Liver (tissue), 9 donors: ENCODE data around the gene SOX6. TPM values are rescaled to one million over a fixed set of nuclear protein-coding genes. Genes with fewer than 3 reads are reported as not detected.

ENCODE experiments used
- DNase-seq: peaks from one replicate; pipeline ENCODE4 v3.0.0-alpha.2; 2017; ENCODE audit warnings: low spot score
- H3K27ac ChIP-seq, 2 donors: one replicate each; pipeline ENCODE4 v1.7.0; 2013; ENCODE audit warnings: inconsistent platforms in 2 of 2, low read length in 2 of 2, control low read depth in 1 of 2, low read depth in 1 of 2, mild to moderate bottlenecking in 1 of 2
- H3K27me3 ChIP-seq, 4 donors: one replicate each; pipeline versions ENCODE4 v1.6.1 to v1.7.0; 2013; ENCODE audit warnings: low read length in 3 of 4, inconsistent platforms in 1 of 4, mild to moderate bottlenecking in 1 of 4, moderate library complexity in 1 of 4; ENCODE audit not compliant: control insufficient read depth in 4 of 4, insufficient read depth in 4 of 4
- H3K36me3 ChIP-seq, 4 donors: one replicate each; pipeline versions ENCODE4 v1.6.1 to v1.7.0; 2013; ENCODE audit warnings: low read length in 3 of 4, mild to moderate bottlenecking in 3 of 4, low read depth in 1 of 4, moderate library complexity in 1 of 4; ENCODE audit not compliant: control insufficient read depth in 4 of 4, insufficient read depth in 3 of 4
- H3K4me1 ChIP-seq, 4 donors: one replicate each; pipeline versions ENCODE4 v1.6.1 to v1.7.0; 2013; ENCODE audit warnings: low read length in 3 of 4, mild to moderate bottlenecking in 3 of 4, moderate library complexity in 1 of 4; ENCODE audit not compliant: control insufficient read depth in 4 of 4, insufficient read depth in 4 of 4
- H3K4me3 ChIP-seq, 3 donors: one replicate each; pipeline versions ENCODE4 v1.6.1 to v1.7.0; 2013; ENCODE audit warnings: low read length in 3 of 3, control low read depth in 1 of 3, low read depth in 1 of 3, mild to moderate bottlenecking in 1 of 3
- H3K9ac ChIP-seq, 2 donors: one replicate each; pipeline ENCODE4 v1.7.0; 2013; ENCODE audit warnings: low read length in 2 of 2, mild to moderate bottlenecking in 2 of 2, moderate library complexity in 2 of 2, control low read depth in 1 of 2, low read depth in 1 of 2
- H3K9me3 ChIP-seq, 4 donors: one replicate each; pipeline versions ENCODE4 v1.6.1 to v1.7.0; 2013; ENCODE audit warnings: low read length in 3 of 4; ENCODE audit not compliant: control insufficient read depth in 4 of 4
- EGR1 ChIP-seq, 2 donors: IDR thresholded peaks; 2 replicates each; pipeline ENCODE4 v1.6.1; 2016 to 2018; ENCODE audit warnings: antibody characterized with exemption in 2 of 2, low read depth in 2 of 2
- FOXA2 ChIP-seq: IDR thresholded peaks from 2 replicates; pipeline ENCODE4 v1.6.1; 2016; ENCODE audit warnings: antibody characterized with exemption
- GABPA ChIP-seq, 2 donors: IDR thresholded peaks in 1 of 2; conservative IDR thresholded peaks in 1 of 2; 2 replicates each; pipeline ENCODE4 v1.6.1; 2016; ENCODE audit warnings: antibody characterized with exemption in 2 of 2, mild to moderate bottlenecking in 1 of 2, moderate library complexity in 1 of 2
- HNF4A ChIP-seq, 2 donors: conservative IDR thresholded peaks; 2 replicates each; pipeline ENCODE4 v1.6.1; 2016; ENCODE audit warnings: antibody characterized with exemption in 2 of 2, mild to moderate bottlenecking in 2 of 2
- JUND ChIP-seq, 2 donors: IDR thresholded peaks; 2 replicates each; pipeline ENCODE4 v1.6.1; 2016; ENCODE audit warnings: antibody characterized with exemption in 2 of 2
- MAX ChIP-seq: IDR thresholded peaks from 2 replicates; pipeline ENCODE4 v1.6.1; 2016; ENCODE audit warnings: antibody characterized with exemption
- RAD21 ChIP-seq, 2 donors: IDR thresholded peaks; 2 replicates each; pipeline ENCODE4 v1.6.1; 2016; ENCODE audit warnings: antibody characterized with exemption in 2 of 2, mild to moderate bottlenecking in 2 of 2
- REST ChIP-seq: IDR thresholded peaks from 2 replicates; pipeline ENCODE4 v1.6.1; 2016; ENCODE audit warnings: antibody characterized with exemption, mild to moderate bottlenecking
- SP1 ChIP-seq: IDR thresholded peaks from 2 replicates; pipeline ENCODE4 v1.6.1; 2018; ENCODE audit warnings: antibody characterized with exemption, mild to moderate bottlenecking
- TAF1 ChIP-seq: conservative IDR thresholded peaks from 2 replicates; pipeline ENCODE4 v1.6.1; 2016; ENCODE audit warnings: antibody characterized with exemption, mild to moderate bottlenecking
- YY1 ChIP-seq: IDR thresholded peaks from 2 replicates; pipeline ENCODE4 v1.6.1; 2016; ENCODE audit warnings: antibody characterized with exemption, mild to moderate bottlenecking
- ZBTB33 ChIP-seq: IDR thresholded peaks from 2 replicates; pipeline ENCODE4 v1.6.1; 2016; ENCODE audit warnings: antibody characterized with exemption
- WGBS: extraction: QIAGEN DNeasy Blood & Tissue Kit; methylation state at CpG from one replicate; pipeline ENCODE4 v1.1.7; 2013; 5-methylcytosine and 5-hydroxymethylcytosine counted together
- polyA plus RNA-seq, 2 donors: library from polyadenylated mRNA; stranded (reverse) in 1 of 2; unstranded in 1 of 2; fragments of 200-250 nt in 1 of 2; fragments of >200 nt in 1 of 2; fragmentation: Nextera tagmentation in 1 of 2; extraction: Ambion mirVana in 1 of 2; gene quantifications; one replicate each; pipeline versions ENCODE4 v1.2.1 to v1.2.3, GENCODE V29; 2013 to 2015
- total RNA-seq, 2 donors: library from RNA; depleted of rRNA; stranded (reverse); fragments of >200 nt; gene quantifications; one replicate each; pipeline ENCODE4 v1.2.3, GENCODE V29; 2014
- TF ChIP-seq, protein P1 (sequence below): fragments of 150-350 bp; IDR thresholded peaks from 2 replicates; pipeline ENCODE4 v1.5.1; 2017; ENCODE audit warnings: improper control_type of control experiment, low read depth, low read length; ENCODE audit not compliant: missing input control
- TF ChIP-seq, protein P2 (sequence below): IDR thresholded peaks from 2 replicates; pipeline ENCODE4 v1.6.1; 2016; ENCODE audit warnings: antibody characterized with exemption
- donor health status: healthy.
- donor health status: healthy.
- donor health status: healthy.
- donor health status: healthy.
- donor health status: healthy.

The SOX6 gene
- total and polyA plus RNA-seq, 4 donors = 2.4 to 111 (median 14.8) TPM

DNA sequence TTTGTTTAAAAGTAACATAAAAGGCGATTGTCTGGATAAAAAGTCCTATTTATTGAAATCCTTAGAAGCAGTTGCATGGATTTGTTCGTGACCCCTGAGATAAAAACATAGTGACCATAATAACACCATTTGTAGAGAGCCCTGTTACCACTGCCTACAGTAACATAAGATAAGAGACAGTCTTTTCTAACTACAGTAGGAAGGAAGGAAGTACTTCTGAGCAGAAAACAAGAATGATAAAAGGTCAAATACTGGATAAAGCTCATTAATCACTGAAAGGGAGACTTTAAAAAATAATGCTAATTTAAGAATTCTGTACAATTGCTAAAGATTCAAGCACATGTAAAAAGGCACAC is 47.1 kb upstream of the SOX6 start (continued):
- TF ChIP-seq HNF4A (conservative IDR thresholded peaks at IDR 0.05) = no peak
- TF ChIP-seq EGR1 (IDR thresholded peaks at IDR 0.05; ENCODE audit: low read depth in 2 of 2) = no peak

DNA sequence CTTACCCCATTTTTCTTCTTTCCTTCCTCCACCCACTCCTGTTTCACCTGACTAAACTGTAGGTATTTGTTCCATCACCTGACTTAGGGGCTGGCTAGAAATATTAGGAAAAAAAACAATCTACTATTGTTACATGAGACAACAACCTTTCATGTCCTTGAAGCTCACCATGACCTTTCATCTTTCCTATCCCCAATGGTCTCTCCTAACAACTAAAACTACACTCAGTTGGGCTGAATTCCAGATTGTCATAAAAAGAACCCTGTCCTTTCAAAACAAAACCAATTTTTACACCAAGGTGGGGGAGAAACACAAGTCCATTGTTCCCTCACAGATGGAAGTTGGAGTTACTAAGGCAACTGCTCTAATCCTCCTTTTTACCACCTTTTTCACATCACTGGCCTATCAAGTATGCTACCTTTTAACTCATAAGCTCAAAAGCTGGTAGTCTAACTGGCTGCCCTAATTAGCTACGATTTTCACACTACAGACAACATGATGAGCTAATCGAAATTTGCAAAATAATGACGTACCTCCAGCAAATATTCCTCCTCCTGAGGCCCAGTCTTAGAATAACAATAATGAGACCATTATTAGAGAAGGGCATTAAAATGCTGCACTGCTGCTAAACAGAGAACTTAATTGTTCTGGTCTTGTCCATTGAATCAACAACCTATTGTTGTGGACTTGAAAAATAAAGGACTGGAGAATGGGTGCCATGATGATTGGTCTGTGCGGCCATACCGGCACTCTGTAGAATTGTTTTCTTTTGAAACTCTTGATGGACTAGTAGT is 46.5 kb upstream of the SOX6 start:
- DNase-seq = no peak
- Histone ChIP-seq H3K4me3 (no peak overlapping the region), H3K27ac (no peak overlapping the region), H3K27me3 (no peaks in the 10 kb centered on the region), H3K9ac (no peak overlapping the region), H3K4me1 (no peaks in the 10 kb centered on the region), H3K36me3 (no peaks in the 10 kb centered on the region), H3K9me3 (no peaks in the 10 kb centered on the region)
- WGBS = 89% methylated on average over 5 of the region's 5 CpGs
- TF ChIP-seq GABPA (IDR thresholded peaks at IDR 0.05 in 1 of 2, conservative IDR thresholded peaks at IDR 0.05 in 1 of 2) (no peak), JUND (IDR thresholded peaks at IDR 0.05) (no peak), TAF1 (no peak), ZBTB33 (no peak), REST (no peak), FOXA2 (no peak), SP1 (no peak), EGR1 (IDR thresholded peaks at IDR 0.05; ENCODE audit: low read depth in 2 of 2) (no peak)
- TF ChIP-seq, protein P1, sequence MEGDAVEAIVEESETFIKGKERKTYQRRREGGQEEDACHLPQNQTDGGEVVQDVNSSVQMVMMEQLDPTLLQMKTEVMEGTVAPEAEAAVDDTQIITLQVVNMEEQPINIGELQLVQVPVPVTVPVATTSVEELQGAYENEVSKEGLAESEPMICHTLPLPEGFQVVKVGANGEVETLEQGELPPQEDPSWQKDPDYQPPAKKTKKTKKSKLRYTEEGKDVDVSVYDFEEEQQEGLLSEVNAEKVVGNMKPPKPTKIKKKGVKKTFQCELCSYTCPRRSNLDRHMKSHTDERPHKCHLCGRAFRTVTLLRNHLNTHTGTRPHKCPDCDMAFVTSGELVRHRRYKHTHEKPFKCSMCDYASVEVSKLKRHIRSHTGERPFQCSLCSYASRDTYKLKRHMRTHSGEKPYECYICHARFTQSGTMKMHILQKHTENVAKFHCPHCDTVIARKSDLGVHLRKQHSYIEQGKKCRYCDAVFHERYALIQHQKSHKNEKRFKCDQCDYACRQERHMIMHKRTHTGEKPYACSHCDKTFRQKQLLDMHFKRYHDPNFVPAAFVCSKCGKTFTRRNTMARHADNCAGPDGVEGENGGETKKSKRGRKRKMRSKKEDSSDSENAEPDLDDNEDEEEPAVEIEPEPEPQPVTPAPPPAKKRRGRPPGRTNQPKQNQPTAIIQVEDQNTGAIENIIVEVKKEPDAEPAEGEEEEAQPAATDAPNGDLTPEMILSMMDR = no peak
- TF ChIP-seq, protein P2, sequence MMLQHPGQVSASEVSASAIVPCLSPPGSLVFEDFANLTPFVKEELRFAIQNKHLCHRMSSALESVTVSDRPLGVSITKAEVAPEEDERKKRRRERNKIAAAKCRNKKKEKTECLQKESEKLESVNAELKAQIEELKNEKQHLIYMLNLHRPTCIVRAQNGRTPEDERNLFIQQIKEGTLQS = no peak

- no peaks in the 10 kb centered on the region for H3K36me3 ChIP-seq
- H3K9me3 ChIP-seq = no peaks in the 10 kb centered on the region
- H3K27ac ChIP-seq = no peak overlapping the region
- H3K27me3 ChIP-seq = no peaks in the 10 kb centered on the region
- WGBS = 21% methylated on average over 2 of the region's 2 CpGs
- peak overlapping the region in 2 of 3 donors; percentile 2 to 43 for H3K4me3 ChIP-seq
- no peak overlapping the region for H3K9ac ChIP-seq
- H3K4me1 ChIP-seq = peaks cover 0 to 16% (median 7%) of the 10 kb centered on the region in 4 donors
- no peak for DNase-seq
- no peak for TF ChIP-seq YY1
- peak; percentile 39 for TF ChIP-seq REST
- TF ChIP-seq GABPA (IDR thresholded peaks at IDR 0.05 in 1 of 2, conservative IDR thresholded peaks at IDR 0.05 in 1 of 2) = no peak
- TF ChIP-seq HNF4A (conservative IDR thresholded peaks at IDR 0.05) = no peak
- TF ChIP-seq MAX = no peak
- TF ChIP-seq, protein P1 = no peak
- TF ChIP-seq SP1 = peak; percentile 26
- TF ChIP-seq RAD21 (IDR thresholded peaks at IDR 0.05) = peak; percentile 21 to 32
These were observed 41.0 kb upstream of the SOX6 start for GRCh38 chr11:16397390-16397789.
